Kidney epithelial cell (primary cell): ENCODE results near the gene PGF. TPM values are rescaled to one million over a fixed set of nuclear protein-coding genes. Genes with fewer than 3 reads are reported as not detected.
"Not testable (repeated sequence)": the region's sequence is repeated elsewhere in the genome, so short reads cannot be mapped to it uniquely, and the experiment has no call there.

ENCODE experiments used
- DNase-seq: peaks from one replicate; pipeline ENCODE4 v3.0.0-alpha.2; 2010; ENCODE audit warnings: low read depth
- H3K27me3 ChIP-seq: 2 replicates; pipeline ENCODE4 v1.6.0; 2011; ENCODE audit warnings: low read length; ENCODE audit not compliant: control insufficient read depth, insufficient read depth
- H3K36me3 ChIP-seq: 2 replicates; pipeline ENCODE4 v1.5.1; 2011; ENCODE audit warnings: low read length; ENCODE audit not compliant: control insufficient read depth, insufficient read depth
- H3K4me3 ChIP-seq: 2 replicates; pipeline ENCODE4 v1.5.1; 2011; ENCODE audit warnings: low read depth, mild to moderate bottlenecking, control low read depth, low read length
- total RNA-seq: library from RNA; depleted of rRNA; stranded (reverse); fragments of >200 nt; gene quantifications from 2 replicates; pipeline ENCODE4 v1.2.3, GENCODE V29; 2015
- TF ChIP-seq, protein P1 (sequence below): IDR thresholded peaks from 2 replicates; pipeline ENCODE4 v1.5.1; 2011; ENCODE audit warnings: mild to moderate bottlenecking, moderate library complexity, low read length, control low read depth, inconsistent platforms; ENCODE audit not compliant: insufficient read depth, poor library complexity, severe bottlenecking

The PGF gene
- total RNA-seq: 10.5 and 11.2 TPM in 2 replicates

DNA sequence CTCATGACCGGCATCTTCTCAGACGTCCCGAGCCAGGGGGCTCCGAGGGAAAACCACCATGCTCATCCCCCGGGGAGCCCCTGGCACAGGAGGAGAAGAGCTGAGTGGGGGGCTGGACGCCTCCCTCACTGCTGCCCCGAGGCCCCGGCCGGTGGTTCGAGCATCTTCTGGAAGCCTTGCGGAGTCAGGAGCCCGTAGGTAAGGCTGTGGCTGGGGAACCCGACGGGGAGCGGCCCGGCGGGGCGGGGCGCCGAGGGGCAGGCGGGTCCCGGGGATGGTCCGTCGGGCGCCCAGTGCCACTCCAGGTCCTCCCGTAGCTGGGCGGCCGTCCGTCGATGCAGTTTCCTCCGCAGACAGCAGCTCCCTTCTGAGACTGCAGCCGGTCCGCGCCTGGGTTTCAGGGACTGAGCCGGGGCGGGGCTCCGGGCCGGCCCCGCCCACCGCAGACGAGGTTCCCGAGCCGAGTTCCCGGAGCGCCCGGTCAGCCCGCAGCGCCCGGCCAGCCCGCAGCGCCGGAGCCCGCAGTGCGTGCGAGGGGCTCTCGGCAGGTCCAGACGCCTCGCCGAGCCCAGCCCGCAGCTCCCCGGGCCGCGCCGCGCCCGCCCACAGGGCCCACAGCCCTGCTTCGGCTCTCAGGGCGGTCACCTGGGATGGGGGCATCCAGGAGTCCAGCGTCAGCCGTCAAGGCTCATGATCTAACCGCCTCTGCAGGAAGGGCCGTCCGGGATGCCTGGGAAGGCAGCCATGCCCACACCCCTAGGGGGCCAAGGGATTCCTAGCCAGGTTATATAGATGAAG is at the start of gene PGF:
TSS of gene PGF (minus strand) at position 369 of the 798 bp plus-strand sequence. CDS start at position 14, 355 bp downstream.
- Histone ChIP-seq H3K36me3 (no peaks in the 10 kb centered on the region), H3K27me3 (peaks cover 8% of the 10 kb centered on the region), H3K4me3 (peak within 1 kb of the TSS; percentile 38)
- TF ChIP-seq, protein P1, sequence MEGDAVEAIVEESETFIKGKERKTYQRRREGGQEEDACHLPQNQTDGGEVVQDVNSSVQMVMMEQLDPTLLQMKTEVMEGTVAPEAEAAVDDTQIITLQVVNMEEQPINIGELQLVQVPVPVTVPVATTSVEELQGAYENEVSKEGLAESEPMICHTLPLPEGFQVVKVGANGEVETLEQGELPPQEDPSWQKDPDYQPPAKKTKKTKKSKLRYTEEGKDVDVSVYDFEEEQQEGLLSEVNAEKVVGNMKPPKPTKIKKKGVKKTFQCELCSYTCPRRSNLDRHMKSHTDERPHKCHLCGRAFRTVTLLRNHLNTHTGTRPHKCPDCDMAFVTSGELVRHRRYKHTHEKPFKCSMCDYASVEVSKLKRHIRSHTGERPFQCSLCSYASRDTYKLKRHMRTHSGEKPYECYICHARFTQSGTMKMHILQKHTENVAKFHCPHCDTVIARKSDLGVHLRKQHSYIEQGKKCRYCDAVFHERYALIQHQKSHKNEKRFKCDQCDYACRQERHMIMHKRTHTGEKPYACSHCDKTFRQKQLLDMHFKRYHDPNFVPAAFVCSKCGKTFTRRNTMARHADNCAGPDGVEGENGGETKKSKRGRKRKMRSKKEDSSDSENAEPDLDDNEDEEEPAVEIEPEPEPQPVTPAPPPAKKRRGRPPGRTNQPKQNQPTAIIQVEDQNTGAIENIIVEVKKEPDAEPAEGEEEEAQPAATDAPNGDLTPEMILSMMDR: no peak
- no peak for DNase-seq

DNA sequence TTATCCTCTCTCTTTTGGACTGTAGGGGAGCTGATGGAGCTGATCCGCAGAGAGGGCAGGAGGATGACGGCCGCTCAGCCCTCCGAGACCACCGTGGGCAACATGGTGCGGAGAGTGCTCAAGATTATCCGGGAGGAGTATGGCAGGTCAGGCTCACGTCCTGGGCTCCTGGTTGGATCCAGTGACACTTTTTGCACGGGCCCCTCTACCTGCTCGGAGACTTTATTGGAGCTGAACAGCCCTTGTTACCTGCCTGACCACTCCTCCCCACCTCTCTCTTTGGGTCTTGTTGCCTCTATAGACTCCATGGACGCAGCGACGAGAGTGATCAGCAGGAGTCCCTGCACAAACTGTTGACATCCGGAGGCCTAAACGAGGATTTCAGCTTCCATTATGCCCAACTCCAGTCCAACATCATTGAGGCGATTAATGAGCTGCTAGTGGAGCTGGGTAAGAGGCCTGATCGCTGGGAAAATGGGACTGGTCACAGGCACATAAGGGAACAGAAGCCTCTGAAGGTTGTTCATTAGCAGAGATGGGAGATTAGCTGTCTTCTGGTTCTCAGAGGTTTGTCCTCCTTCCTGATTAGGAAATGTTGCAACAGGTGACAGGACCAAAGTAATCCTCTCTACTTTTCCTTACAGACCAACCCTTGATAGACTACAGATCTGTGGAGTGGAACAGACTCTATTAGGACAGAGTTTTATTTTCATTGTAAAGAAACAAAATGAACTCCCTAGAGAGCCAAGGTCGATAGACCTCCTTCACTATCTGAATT is 48.0 kb upstream of the PGF start:
- Histone ChIP-seq H3K36me3 (no peaks in the 10 kb centered on the region), H3K4me3 (peak overlapping the region; percentile 86), H3K27me3 (no peaks in the 10 kb centered on the region)
- TF ChIP-seq, protein P1: no peak
- no peak for DNase-seq

DNA sequence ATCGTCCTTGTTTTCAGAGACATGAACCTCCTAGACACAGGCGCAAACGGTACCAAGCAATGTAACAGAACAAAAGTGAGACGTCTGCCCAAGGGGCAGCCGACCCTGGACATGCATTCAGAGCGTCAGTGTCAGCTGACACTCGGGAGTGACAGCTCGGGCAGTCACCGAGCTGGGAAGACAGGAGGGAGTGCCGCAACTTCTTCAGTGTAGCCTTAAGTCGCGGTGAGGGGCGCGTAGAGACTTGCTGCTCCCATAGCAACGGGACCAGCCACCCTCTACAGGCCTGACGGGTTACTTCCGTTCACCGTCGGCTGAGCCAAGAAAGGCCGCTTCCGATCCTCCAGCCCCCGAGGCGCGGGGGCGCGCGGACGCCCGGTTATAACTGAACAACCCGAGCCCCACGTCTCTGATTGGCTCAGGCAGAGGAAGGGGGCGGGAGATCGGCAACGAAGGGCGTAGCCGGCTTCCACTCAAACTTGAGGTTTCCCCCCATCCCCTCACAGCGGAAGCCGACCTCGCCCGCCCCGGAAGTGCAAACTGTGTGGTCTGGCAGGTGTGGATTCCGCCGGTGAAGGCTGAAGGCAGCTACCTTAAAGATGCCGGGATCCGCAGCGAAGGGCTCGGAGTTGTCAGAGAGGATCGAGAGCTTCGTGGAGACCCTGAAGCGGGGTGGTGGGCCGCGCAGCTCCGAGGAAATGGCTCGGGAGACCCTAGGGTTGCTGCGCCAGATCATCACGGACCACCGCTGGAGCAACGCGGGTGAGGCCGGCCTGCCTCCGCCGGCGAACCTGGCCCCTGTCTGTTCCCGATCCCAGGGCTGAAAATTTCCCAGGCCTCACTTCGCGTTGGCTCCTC is 47.2 kb upstream of the PGF start, which contains the start of gene EIF2B2:
TSS of gene EIF2B2 (plus strand) at position 530 of the 858 bp plus-strand sequence. CDS start at position 600, 70 bp downstream.
- peak; percentile 84 for DNase-seq
- TF ChIP-seq, protein P1: peak; percentile 3
- H3K27me3 ChIP-seq: no peaks in the 10 kb centered on the region
- peak within 1 kb of the TSS; percentile 86 for H3K4me3 ChIP-seq
- no peaks in the 10 kb centered on the region for H3K36me3 ChIP-seq

DNA sequence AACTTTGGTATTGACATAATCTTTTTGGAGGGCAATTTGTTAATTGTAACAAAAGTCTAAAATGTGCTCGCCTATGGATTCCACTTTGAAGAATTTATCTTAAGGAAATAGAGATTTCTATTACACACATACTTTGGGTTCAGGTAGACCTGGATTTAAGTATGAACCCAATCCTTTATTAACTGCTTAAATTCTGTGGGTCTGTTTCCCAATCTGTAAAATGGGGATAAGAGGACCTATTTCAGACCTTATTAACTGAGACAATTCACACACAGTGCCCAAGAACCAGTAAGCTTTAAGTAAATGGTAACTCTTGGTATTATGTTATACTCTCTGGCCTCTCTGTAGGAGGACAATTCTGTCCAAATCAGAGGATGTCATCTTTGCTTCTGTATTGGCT is 46.5 kb upstream of the PGF start:
- no peak for DNase-seq
- TF ChIP-seq, protein P1: no peak
- no peaks in the 10 kb centered on the region for H3K27me3 ChIP-seq
- no peaks in the 10 kb centered on the region for H3K36me3 ChIP-seq
- peak overlapping the region; percentile 86 for H3K4me3 ChIP-seq

DNA sequence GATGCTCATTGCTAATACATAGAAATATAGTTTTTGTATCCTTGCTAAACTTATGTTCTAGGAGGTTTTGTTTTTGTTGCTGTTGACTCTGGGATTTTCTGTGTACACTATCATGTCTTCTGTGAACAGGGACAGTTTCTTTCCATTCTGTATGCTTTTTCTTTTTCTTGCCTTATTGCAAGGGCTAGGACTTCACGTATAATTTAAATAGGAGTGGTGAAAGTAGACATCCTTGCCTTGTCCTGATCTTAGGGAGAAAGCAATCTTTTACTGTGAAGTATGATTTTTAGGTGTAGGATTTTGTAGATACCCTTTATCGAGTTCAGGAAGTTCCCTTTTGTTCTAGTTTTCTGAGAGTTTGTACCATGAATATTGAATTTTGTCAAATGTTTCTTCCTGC is 45.9 kb upstream of the PGF start:
- H3K36me3 ChIP-seq: no peaks in the 10 kb centered on the region
- H3K27me3 ChIP-seq: no peaks in the 10 kb centered on the region
- H3K4me3 ChIP-seq: no peak overlapping the region
- TF ChIP-seq, protein P1: no peak
- no peak for DNase-seq

DNA sequence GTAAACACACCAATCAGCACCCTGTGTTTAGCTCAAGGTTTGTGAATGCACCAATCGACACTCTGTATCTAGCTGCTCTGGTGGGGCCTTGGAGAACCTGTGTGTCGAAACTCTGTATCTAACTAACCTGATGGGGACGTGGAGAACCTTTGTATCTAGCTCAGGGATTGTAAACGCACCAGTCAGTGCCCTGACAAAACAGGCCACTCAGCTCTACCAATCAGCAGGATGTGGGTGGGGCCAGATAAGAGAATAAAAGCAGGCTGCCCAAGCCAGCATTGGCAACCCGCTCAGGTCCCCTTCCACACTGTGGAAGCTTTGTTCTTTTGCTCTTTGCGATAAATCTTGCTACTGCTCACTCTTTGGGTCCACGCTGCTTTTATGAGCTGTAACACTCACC is 40.4 kb upstream of the PGF start:
- not testable (repeated sequence) for DNase-seq, H3K36me3 ChIP-seq, H3K27me3 ChIP-seq, H3K4me3 ChIP-seq

DNA sequence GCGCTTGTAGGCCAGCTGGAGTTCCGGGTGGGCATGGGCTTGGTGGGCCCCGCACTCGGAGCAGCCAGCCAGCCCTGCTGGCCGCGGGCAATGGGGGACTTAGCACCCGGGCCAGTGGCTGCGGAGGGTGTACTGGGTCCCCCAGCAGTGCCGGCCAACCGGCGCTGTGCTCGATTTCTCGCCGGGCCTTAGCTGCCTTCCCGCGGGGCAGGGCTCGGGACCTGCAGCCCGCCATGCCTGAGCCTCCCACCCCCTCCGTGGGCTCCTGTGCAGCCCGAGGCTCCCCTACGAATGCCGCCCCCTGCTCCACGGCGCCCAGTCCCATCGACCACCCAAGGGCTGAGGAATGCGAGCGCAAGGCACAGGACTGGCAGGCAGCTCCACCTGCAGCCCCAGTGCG is 38.8 kb upstream of the PGF start:
- not testable (repeated sequence) for DNase-seq, H3K27me3 ChIP-seq, H3K4me3 ChIP-seq, H3K36me3 ChIP-seq
